Stimulated activated CD4-positive, alpha-beta T cell treated with anti-CD3 and anti-CD28 coated beads, Interleukin-4, amount 100 ng/mL, for 24 hours (primary cell): ENCODE results near the gene TRAK2.
"Not testable (repeated sequence)": the region's sequence is repeated elsewhere in the genome, so short reads cannot be mapped to it uniquely, and the experiment has no call there.

Experiments
- DNase-seq: peaks from one replicate; pipeline ENCODE4 v3.0.0-alpha.2; 2020

TRAK2 gene

GRCh38 chr2:201451292-201452057 lies at the start of gene TRAK2, which contains the start of gene STRADB:
TRAK2 (minus strand) TSS chr2:201451458; CDS start chr2:201420507, 30,951 bp downstream.
STRADB (plus strand) TSS chr2:201451740; CDS start chr2:201454841, 3,101 bp downstream.
- DNase-seq = peak; percentile 96

- no peak for DNase-seq
These were observed 49.3 kb upstream of the TRAK2 start for GRCh38 chr2:201500534-201500933.

GRCh38 chr2:201496785-201497184 lies 45.5 kb upstream of the TRAK2 start:
- DNase-seq = no peak

GRCh38 chr2:201490291-201490690 lies 39.0 kb upstream of the TRAK2 start:
- DNase-seq = no peak

GRCh38 chr2:201484805-201485204 lies 33.5 kb upstream of the TRAK2 start:
- DNase-seq = no peak

GRCh38 chr2:201483758-201484157 lies 32.5 kb upstream of the TRAK2 start:
- DNase-seq = not testable (repeated sequence)

- no peak for DNase-seq
These were observed 32.1 kb upstream of the TRAK2 start for GRCh38 chr2:201483342-201483741.

- no peak for DNase-seq
These were observed 31.3 kb upstream of the TRAK2 start for GRCh38 chr2:201482543-201482942.

- no peak for DNase-seq
These were observed 21.2 kb upstream of the TRAK2 start for GRCh38 chr2:201472411-201472810.

GRCh38 chr2:201471732-201472393 lies 20.6 kb upstream of the TRAK2 start:
- no peak for DNase-seq

GRCh38 chr2:201470821-201471731 lies 19.8 kb upstream of the TRAK2 start:
- no peak for DNase-seq

- no peak for DNase-seq
These were observed 16.4 kb upstream of the TRAK2 start for GRCh38 chr2:201467666-201468065.

- no peak for DNase-seq
These were observed 14.9 kb upstream of the TRAK2 start for GRCh38 chr2:201466050-201466675.

GRCh38 chr2:201465524-201465971 lies 14.3 kb upstream of the TRAK2 start:
- no peak for DNase-seq

- no peak for DNase-seq
These were observed 13.3 kb upstream of the TRAK2 start for GRCh38 chr2:201464547-201464946.

- no peak for DNase-seq
These were observed 9.3 kb upstream of the TRAK2 start for GRCh38 chr2:201460532-201460931.

- no peak for DNase-seq
These were observed 7.1 kb upstream of the TRAK2 start for GRCh38 chr2:201458381-201458780.

GRCh38 chr2:201452922-201453643 lies 1.8 kb upstream of the TRAK2 start:
- no peak for DNase-seq

- DNase-seq = no peak
These were observed 1.0 kb upstream of the TRAK2 start for GRCh38 chr2:201452058-201452921.

- no peak for DNase-seq
These were observed 335 bp downstream of the TRAK2 start for GRCh38 chr2:201450954-201451291.

GRCh38 chr2:201448701-201449100 lies 2.6 kb downstream of the TRAK2 start:
- DNase-seq = peak; percentile 16
